ENCODE measurements around the gene FOXA3. TPM values are rescaled to one million over a fixed set of nuclear protein-coding genes. Genes with fewer than 3 reads are reported as not detected.

FOXA3 gene
- total and polyA plus RNA-seq, 7 donors, result 0.49 to 72.8 (median 42.6) TPM; not detected in 3

GRCh38 chr19:45821103-45821521 is 43.0 kb upstream of the FOXA3 start:
- H3K36me3 ChIP-seq, result peaks cover 12 to 67% (median 29%) of the 10 kb centered on the region in 4 donors

GRCh38 chr19:45821570-45821969 is 42.6 kb upstream of the FOXA3 start:
- Histone ChIP-seq H3K27me3 (no peaks in the 10 kb centered on the region), H3K36me3 (peaks cover 17 to 72% (median 32%) of the 10 kb centered on the region in 4 donors), H3K27ac (no peak overlapping the region), H3K4me1 (peaks cover 0 to 13% (median 2%) of the 10 kb centered on the region in 4 donors), H3K9me3 (no peaks in the 10 kb centered on the region), H3K4me3 (no peak overlapping the region)
- intact Hi-C loops (cut with DNase I), result no loop called here
- no peak for TF ChIP-seq EP300 (IDR thresholded peaks at IDR 0.05)
- no peak for TF ChIP-seq POLR2A (IDR thresholded peaks at IDR 0.05)
- TF ChIP-seq POLR2AphosphoS5 (IDR thresholded peaks at IDR 0.05), result no peak
- no peak for TF ChIP-seq CTCF (IDR thresholded peaks at IDR 0.05)
- no peak for DNase-seq
- WGBS, 2 donors, result 89 to 95% methylated on average over 10 of the region's 10 CpGs

More at GRCh38 chr19:45821103-45821521, 43.0 kb upstream of the FOXA3 start:
- DNase-seq, result no peak
- 93% methylated on average over 8 of the region's 8 CpGs for WGBS, 2 donors
- peaks cover 0 to 2% (median 0%) of the 10 kb centered on the region in 3 donors for H3K27me3 ChIP-seq
- H3K4me3 ChIP-seq, result no peak overlapping the region
- intact Hi-C loops (cut with DNase I), result no loop called here
- TF ChIP-seq CTCF (IDR thresholded peaks at IDR 0.05), result no peak
- no peak for TF ChIP-seq EP300 (IDR thresholded peaks at IDR 0.05)
- no peak for TF ChIP-seq POLR2A (IDR thresholded peaks at IDR 0.05)
- no peak for TF ChIP-seq POLR2AphosphoS5 (IDR thresholded peaks at IDR 0.05)
- H3K9me3 ChIP-seq, result no peaks in the 10 kb centered on the region
- no peak overlapping the region for H3K27ac ChIP-seq
- peaks cover 0 to 15% (median 4%) of the 10 kb centered on the region in 4 donors for H3K4me1 ChIP-seq

- 92 to 93% methylated on average over 5 of the region's 5 CpGs for WGBS, 2 donors
- no peak for DNase-seq
- Histone ChIP-seq H3K4me1 (peaks cover 0 to 8% (median 0%) of the 10 kb centered on the region in 4 donors), H3K36me3 (peaks cover 25 to 83% (median 40%) of the 10 kb centered on the region in 4 donors), H3K9me3 (no peaks in the 10 kb centered on the region), H3K27ac (no peak overlapping the region), H3K27me3 (no peaks in the 10 kb centered on the region), H3K4me3 (no peak overlapping the region)
- intact Hi-C loops (cut with DNase I), result no loop called here
- TF ChIP-seq EP300 (IDR thresholded peaks at IDR 0.05) (no peak), POLR2AphosphoS5 (IDR thresholded peaks at IDR 0.05) (no peak), CTCF (IDR thresholded peaks at IDR 0.05) (no peak), POLR2A (IDR thresholded peaks at IDR 0.05) (no peak)
Observed at GRCh38 chr19:45822716-45823115, 41.4 kb upstream of the FOXA3 start.

- no peak overlapping the region for H3K27ac ChIP-seq
- DNase-seq, result no peak
- H3K9me3 ChIP-seq, result no peaks in the 10 kb centered on the region
- peaks cover 25 to 88% (median 43%) of the 10 kb centered on the region in 4 donors for H3K36me3 ChIP-seq
- WGBS, 2 donors, result 92 to 95% methylated on average over 12 of the region's 12 CpGs
- peaks cover 0 to 8% (median 0%) of the 10 kb centered on the region in 4 donors for H3K4me1 ChIP-seq
- H3K27me3 ChIP-seq, result no peaks in the 10 kb centered on the region
- intact Hi-C loops (cut with DNase I), result no loop called here
- no peak for TF ChIP-seq POLR2A (IDR thresholded peaks at IDR 0.05)
- no peak for TF ChIP-seq CTCF (IDR thresholded peaks at IDR 0.05)
- TF ChIP-seq EP300 (IDR thresholded peaks at IDR 0.05), result no peak
- no peak for TF ChIP-seq POLR2AphosphoS5 (IDR thresholded peaks at IDR 0.05)
- H3K4me3 ChIP-seq, result no peak overlapping the region
Observed at GRCh38 chr19:45823182-45823581, 40.9 kb upstream of the FOXA3 start.

GRCh38 chr19:45824041-45824471 is 40.1 kb upstream of the FOXA3 start:
- peaks cover 31 to 93% (median 51%) of the 10 kb centered on the region in 4 donors for H3K36me3 ChIP-seq
- no peaks in the 10 kb centered on the region for H3K9me3 ChIP-seq
- H3K27ac ChIP-seq, result peak overlapping the region in 1 of 4 donors; percentile 18
- intact Hi-C loops (cut with DNase I), result no loop called here
- DNase-seq, result no peak
- no peak for TF ChIP-seq EP300 (IDR thresholded peaks at IDR 0.05)
- no peak for TF ChIP-seq CTCF (IDR thresholded peaks at IDR 0.05)
- TF ChIP-seq POLR2A (IDR thresholded peaks at IDR 0.05), result no peak
- no peak for TF ChIP-seq POLR2AphosphoS5 (IDR thresholded peaks at IDR 0.05)
- H3K4me3 ChIP-seq, result no peak overlapping the region
- H3K27me3 ChIP-seq, result no peaks in the 10 kb centered on the region
- WGBS, 2 donors, result 17 to 66% methylated on average over 12 of the region's 12 CpGs
- H3K4me1 ChIP-seq, result peaks cover 0 to 8% (median 0%) of the 10 kb centered on the region in 4 donors
